Activated naive CD4-positive, alpha-beta T cell (primary cell): ENCODE results near the gene ZNF330.
"Not testable (repeated sequence)": the region's sequence is repeated elsewhere in the genome, so short reads cannot be mapped to it uniquely, and the experiment has no call there.

Source experiments
- DNase-seq, 4 experiments: peaks; one replicate each; lab custom pipeline; 2025; lab: John Stamatoyannopoulos, UW

ZNF330 gene

GRCh38 chr4:141220691-141221659, at the start of gene ZNF330:
TSS of gene ZNF330 (plus strand) at chr4:141220895. CDS start at chr4:141222372, 1,477 bp downstream.
- DNase-seq = peak; percentile 80 to 87 (median 85)

- no peak for DNase-seq
Measured at GRCh38 chr4:141174457-141174856, 46.2 kb upstream of the ZNF330 start.

- DNase-seq = no peak
Measured at GRCh38 chr4:141177171-141177570, 43.5 kb upstream of the ZNF330 start.

GRCh38 chr4:141179474-141180373, 41.0 kb upstream of the ZNF330 start:
- no peak for DNase-seq

GRCh38 chr4:141180991-141181761, 39.5 kb upstream of the ZNF330 start:
- no peak for DNase-seq

GRCh38 chr4:141183491-141183890, 37.2 kb upstream of the ZNF330 start:
- not testable (repeated sequence) for DNase-seq

- DNase-seq = no peak
Measured at GRCh38 chr4:141192564-141192963, 28.1 kb upstream of the ZNF330 start.

GRCh38 chr4:141193516-141194034, 27.1 kb upstream of the ZNF330 start:
- DNase-seq = no peak

- DNase-seq = no peak
Measured at GRCh38 chr4:141195095-141195707, 25.5 kb upstream of the ZNF330 start.

- DNase-seq = no peak
Measured at GRCh38 chr4:141196227-141196933, 24.3 kb upstream of the ZNF330 start.

- DNase-seq = no peak
Measured at GRCh38 chr4:141207961-141208360, 12.7 kb upstream of the ZNF330 start.

GRCh38 chr4:141210168-141210567, 10.5 kb upstream of the ZNF330 start:
- DNase-seq = no peak

- no peak for DNase-seq
Measured at GRCh38 chr4:141213550-141213991, 7.1 kb upstream of the ZNF330 start.

- DNase-seq = no peak
Measured at GRCh38 chr4:141215030-141215429, 5.7 kb upstream of the ZNF330 start.

- DNase-seq = no peak
Measured at GRCh38 chr4:141216002-141216761, 4.5 kb upstream of the ZNF330 start.

- DNase-seq = no peak
Measured at GRCh38 chr4:141220271-141220670, 424 bp upstream of the ZNF330 start.

GRCh38 chr4:141223418-141223817, 2.7 kb downstream of the ZNF330 start:
- DNase-seq = no peak

- not testable (repeated sequence) for DNase-seq
Measured at GRCh38 chr4:141227280-141227679, 6.6 kb downstream of the ZNF330 start.

- no peak for DNase-seq
Measured at GRCh38 chr4:141229408-141230101, 8.9 kb downstream of the ZNF330 start.
